ENCODE measurements around the gene PDZK1.

GRCh38 chr1:145730467-145730866 is 23.3 kb upstream of the PDZK1 start:
- TF ChIP-seq CTCF (IDR thresholded peaks at IDR 0.05) (no peak), POLR2A (IDR thresholded peaks at IDR 0.05) (no peak)

All from testis (tissue), 2 donors.